Mammary epithelial cell (primary cell): ENCODE data around the gene CD200R1L.

Source experiments
- CTCF ChIP-seq, 2 donors: IDR thresholded peaks in 1 of 2; conservative IDR thresholded peaks in 1 of 2; 2 replicates each; pipeline ENCODE4 v1.5.1; 2011 to 2012; ENCODE audit warnings: inconsistent platforms in 2 of 2, low read length in 2 of 2, mild to moderate bottlenecking in 2 of 2, control low read depth in 1 of 2, low read depth in 1 of 2; ENCODE audit not compliant: insufficient read depth in 1 of 2; ENCODE audit errors: extremely low read depth in 1 of 2
- EZH2 ChIP-seq: IDR thresholded peaks from 2 replicates; pipeline ENCODE4 v1.6.1; 2012; ENCODE audit warnings: low read length, inconsistent platforms, borderline replicate concordance

- no peak for TF ChIP-seq EZH2
- TF ChIP-seq CTCF (conservative IDR thresholded peaks at IDR 0.05 in 1 of 2, IDR thresholded peaks at IDR 0.05 in 1 of 2; ENCODE audit: extremely low read depth in 1 of 2, insufficient read depth in 1 of 2, low read depth in 1 of 2, low read length in 2 of 2) = no peak
Measured at GRCh38 chr3:112786881-112787579, 59.6 kb downstream of the CD200R1L start.
